Left lung (tissue), 10 donors: ENCODE data around the gene RHO. TPM values are rescaled to one million over a fixed set of nuclear protein-coding genes. Genes with fewer than 3 reads are reported as not detected.
"Not testable (repeated sequence)": the region's sequence is repeated elsewhere in the genome, so short reads cannot be mapped to it uniquely, and the experiment has no call there.

Experiments used
- ATAC-seq: fragments of 200-7000 bp; cut with Tn5 transposase; one replicate; pipeline ENCODE4 v1.9.1; 2020; ENCODE audit warnings: moderate library complexity
- DNase-seq, 4 donors: peaks; one replicate each; pipeline ENCODE4 v3.0.0-alpha.2; 2013 to 2020
- H3K27ac ChIP-seq, 2 donors: fragments of 200-600 bp; sonication (generic) in 1 of 2; one replicate each; pipeline versions ENCODE4 v1.5.0 to v1.8.0; 2020 to 2021
- H3K27me3 ChIP-seq, 2 donors: fragments of 200-600 bp; sonication (generic) in 1 of 2; one replicate each; pipeline versions ENCODE4 v1.5.0 to v1.8.0; 2020 to 2021
- H3K36me3 ChIP-seq, 2 donors: fragments of 200-600 bp; sonication (generic) in 1 of 2; one replicate each; pipeline versions ENCODE4 v1.5.0 to v1.8.0; 2020 to 2021
- H3K4me1 ChIP-seq, 2 donors: fragments of 200-600 bp; one replicate each; pipeline ENCODE4 v1.8.0; 2021
- H3K4me3 ChIP-seq, 2 donors: fragments of 200-600 bp; sonication (generic) in 1 of 2; one replicate each; pipeline versions ENCODE4 v1.5.0 to v1.8.0; 2020 to 2021; ENCODE audit warnings: mild to moderate bottlenecking in 1 of 2
- H3K9me3 ChIP-seq, 2 donors: fragments of 200-600 bp; sonication (generic) in 1 of 2; one replicate each; pipeline versions ENCODE4 v1.5.0 to v1.8.0; 2020 to 2021
- CTCF ChIP-seq, 2 donors: fragments of 200-600 bp; sonication (generic) in 1 of 2; IDR thresholded peaks; one replicate each; pipeline versions ENCODE4 v1.5.0 to v1.8.0; 2021; ENCODE audit warnings: antibody characterized with exemption in 2 of 2
- intact Hi-C, 2 donors: fragments of 100-400 bp; cut with DNase I; formaldehyde crosslinking; loops; one replicate each; pipeline versions ENCODE4 v1.11.2 to v1.14.2; 2022
- polyA plus RNA-seq, 6 donors: library from polyadenylated mRNA; unstranded; fragments of 120-200 nt; gene quantifications; one replicate each; pipeline ENCODE4 v1.2.1, GENCODE V29; 2013; ENCODE audit not compliant: insufficient read length in 6 of 6
- total RNA-seq, 2 donors: library from RNA; stranded (reverse); fragmentation: NEBNext Ultra II Directional; extraction: Animal tissue kit (Norgen Biotek cat#: 25700); gene quantifications; one replicate each; pipeline ENCODE4 v1.2.1, GENCODE V29; 2021
- donor health status: DM: no; HTN: yes; CAD: no.
- donor health status: DM: no; HTN: no; CAD: no.

RHO gene
- total and polyA plus RNA-seq, 8 donors, result 0.08 to 0.17 (median 0.09) TPM; not detected in 2

- Histone ChIP-seq H3K36me3 (peaks cover 0 to 35% of the 10 kb centered on the region in 2 donors), H3K27ac (peak overlapping the region; percentile 79 to 84), H3K27me3 (no peaks in the 10 kb centered on the region), H3K4me1 (peaks cover 27 to 68% of the 10 kb centered on the region in 2 donors), H3K4me3 (no peak overlapping the region), H3K9me3 (no peaks in the 10 kb centered on the region)
- intact Hi-C loops, result no loop called here
- DNase-seq, result peak; percentile 56 to 90 (median 84)
- ATAC-seq, result peak; percentile 63
- no peak for TF ChIP-seq CTCF (IDR thresholded peaks at IDR 0.05)
These were observed 42.4 kb upstream of the RHO start for GRCh38 chr3:129485721-129486663.

GRCh38 chr3:129486664-129487035, 41.8 kb upstream of the RHO start:
- no peaks in the 10 kb centered on the region for H3K27me3 ChIP-seq
- no peak for ATAC-seq
- no peaks in the 10 kb centered on the region for H3K9me3 ChIP-seq
- intact Hi-C loops, result no loop called here
- peaks cover 26 to 67% of the 10 kb centered on the region in 2 donors for H3K4me1 ChIP-seq
- no peak for DNase-seq
- peak overlapping the region; percentile 79 to 84 for H3K27ac ChIP-seq
- no peak for TF ChIP-seq CTCF (IDR thresholded peaks at IDR 0.05)
- no peak overlapping the region for H3K4me3 ChIP-seq
- H3K36me3 ChIP-seq, result peaks cover 0 to 36% of the 10 kb centered on the region in 2 donors

- Histone ChIP-seq H3K27ac (peak overlapping the region; percentile 79 to 84), H3K36me3 (peaks cover 0 to 37% of the 10 kb centered on the region in 2 donors), H3K27me3 (no peaks in the 10 kb centered on the region), H3K4me3 (no peak overlapping the region), H3K4me1 (peaks cover 19 to 60% of the 10 kb centered on the region in 2 donors), H3K9me3 (no peaks in the 10 kb centered on the region)
- intact Hi-C loops, result no loop called here
- TF ChIP-seq CTCF (IDR thresholded peaks at IDR 0.05), result no peak
- ATAC-seq (no peak), DNase-seq (no peak)
These were observed 41.1 kb upstream of the RHO start for GRCh38 chr3:129487183-129487867.

- intact Hi-C loops, H3K9me3 ChIP-seq, ATAC-seq, DNase-seq, H3K27me3 ChIP-seq, H3K4me3 ChIP-seq: not testable (repeated sequence)
- Histone ChIP-seq H3K27ac (peak overlapping the region in 1 of 2 donors; percentile 79), H3K4me1 (peaks cover 16 to 55% of the 10 kb centered on the region in 2 donors), H3K36me3 (peaks cover 0 to 37% of the 10 kb centered on the region in 2 donors)
These were observed 40.5 kb upstream of the RHO start for GRCh38 chr3:129487868-129488335.

GRCh38 chr3:129489258-129489657, 39.2 kb upstream of the RHO start:
- H3K27ac ChIP-seq, result peak overlapping the region in 1 of 2 donors; percentile 76
- intact Hi-C loops, ATAC-seq: not testable (repeated sequence)

GRCh38 chr3:129490273-129490675, 38.2 kb upstream of the RHO start:
- Histone ChIP-seq H3K4me3 (no peak overlapping the region), H3K27ac (peak overlapping the region; percentile 69 to 76), H3K4me1 (peaks cover 16 to 51% of the 10 kb centered on the region in 2 donors), H3K36me3 (peaks cover 0 to 30% of the 10 kb centered on the region in 2 donors), H3K27me3 (no peaks in the 10 kb centered on the region), H3K9me3 (no peaks in the 10 kb centered on the region)
- TF ChIP-seq CTCF (IDR thresholded peaks at IDR 0.05), result peak; percentile 82 to 91
- DNase-seq (peak; percentile 65 to 91 (median 88)), ATAC-seq (peak; percentile 90)
- intact Hi-C loops, result loop anchor here in 1 of 2 donors (10.0 kb wide), 2 partner anchors 105 to 335 kb away; no protein-coding TSS in a partner anchor

More at GRCh38 chr3:129489258-129489657, 39.2 kb upstream of the RHO start:
- Histone ChIP-seq H3K36me3 (peaks cover 0 to 34% of the 10 kb centered on the region in 2 donors), H3K4me1 (peaks cover 16 to 59% of the 10 kb centered on the region in 2 donors)
- not testable (repeated sequence) for DNase-seq, H3K27me3 ChIP-seq, H3K9me3 ChIP-seq, H3K4me3 ChIP-seq

- H3K27ac ChIP-seq, result peak overlapping the region in 1 of 2 donors; percentile 76
- H3K27me3 ChIP-seq, H3K4me3 ChIP-seq, DNase-seq, ATAC-seq, H3K9me3 ChIP-seq: not testable (repeated sequence)
- H3K36me3 ChIP-seq, result peaks cover 0 to 33% of the 10 kb centered on the region in 2 donors
- peaks cover 17 to 48% of the 10 kb centered on the region in 2 donors for H3K4me1 ChIP-seq
- intact Hi-C loops, result loop anchor here in 1 of 2 donors (10.0 kb wide), 2 partner anchors 104 to 334 kb away; no protein-coding TSS in a partner anchor
These were observed 37.4 kb upstream of the RHO start for GRCh38 chr3:129491077-129491476.
